HG02678 (cell line): ENCODE results near the gene HAPSTR1.
A peak's percentile ranks its signal among the peaks of the same experiment; 100 is the strongest.
"Not testable (repeated sequence)": the region's sequence is repeated elsewhere in the genome, so short reads cannot be mapped to it uniquely, and the experiment has no call there.

ENCODE experiments used
- ATAC-seq: cut with Tn5 transposase; IDR thresholded peaks from one replicate; pipeline ENCODE4 v1.9.1; 2021; ENCODE audit warnings: mild to moderate bottlenecking, moderate library complexity; ENCODE audit not compliant: unreplicated experiment

The HAPSTR1 gene

DNA sequence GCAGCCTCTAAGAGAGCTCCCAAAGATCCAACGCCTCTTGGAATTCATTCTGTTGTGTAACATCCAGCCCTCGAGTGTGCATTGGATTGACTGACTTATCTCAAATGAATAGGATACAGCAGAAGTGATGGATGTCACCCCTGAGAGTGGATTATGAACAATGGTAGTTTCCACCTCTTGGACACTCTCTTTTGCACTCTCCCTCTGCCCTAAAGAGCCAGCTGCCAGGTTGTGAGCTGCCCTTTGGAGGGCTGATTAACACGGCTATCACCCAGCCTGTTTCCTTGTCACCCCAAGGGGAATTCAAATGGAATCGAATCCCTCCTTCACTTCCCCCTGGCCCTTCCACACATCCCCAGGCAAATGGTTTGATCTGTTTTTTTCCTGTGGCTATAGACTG, 21.2 kb upstream of the HAPSTR1 start:
- no peak for ATAC-seq

- ATAC-seq: no peak
Observed at GRCh38 chr16:9071377-9071776, 20.1 kb upstream of the HAPSTR1 start.

- peak; percentile 72 for ATAC-seq
Observed at GRCh38 chr16:9072806-9073341, 18.6 kb upstream of the HAPSTR1 start.

DNA sequence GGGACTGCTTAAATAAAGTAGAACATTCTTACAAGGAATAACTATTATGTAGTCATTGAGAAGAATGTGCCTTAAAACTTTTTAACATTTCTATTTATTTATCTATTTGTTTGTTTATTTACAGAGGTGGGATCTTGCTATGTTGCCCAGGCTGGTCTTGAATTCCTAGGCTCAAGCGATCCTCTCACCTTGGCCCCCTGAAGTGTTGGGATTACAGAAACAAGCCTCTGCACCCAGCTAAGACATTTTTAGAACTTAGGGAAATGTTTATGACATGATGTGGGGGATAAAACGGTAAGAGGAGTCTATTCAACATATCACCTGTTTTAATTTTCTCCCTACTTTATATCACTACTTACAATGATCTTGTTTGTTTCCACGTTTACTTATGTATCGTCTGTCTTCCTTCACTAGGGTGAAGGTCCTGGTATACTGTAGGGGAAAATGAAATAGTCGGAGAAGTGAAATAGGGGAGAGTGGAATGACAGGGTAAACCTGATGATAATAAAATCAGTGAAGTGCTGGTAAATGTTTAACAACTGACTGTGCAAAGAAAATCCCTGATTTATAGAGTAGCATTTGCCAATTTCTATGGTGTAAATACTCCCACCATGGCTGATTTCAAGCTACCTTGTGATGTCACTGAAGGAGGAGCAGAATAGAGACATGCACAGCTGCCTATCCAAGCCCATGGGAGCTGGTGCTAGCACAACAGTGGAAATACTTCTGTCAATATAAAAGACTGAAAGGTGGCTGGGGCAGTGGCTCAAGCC, 16.0 kb upstream of the HAPSTR1 start:
- ATAC-seq: no peak

DNA sequence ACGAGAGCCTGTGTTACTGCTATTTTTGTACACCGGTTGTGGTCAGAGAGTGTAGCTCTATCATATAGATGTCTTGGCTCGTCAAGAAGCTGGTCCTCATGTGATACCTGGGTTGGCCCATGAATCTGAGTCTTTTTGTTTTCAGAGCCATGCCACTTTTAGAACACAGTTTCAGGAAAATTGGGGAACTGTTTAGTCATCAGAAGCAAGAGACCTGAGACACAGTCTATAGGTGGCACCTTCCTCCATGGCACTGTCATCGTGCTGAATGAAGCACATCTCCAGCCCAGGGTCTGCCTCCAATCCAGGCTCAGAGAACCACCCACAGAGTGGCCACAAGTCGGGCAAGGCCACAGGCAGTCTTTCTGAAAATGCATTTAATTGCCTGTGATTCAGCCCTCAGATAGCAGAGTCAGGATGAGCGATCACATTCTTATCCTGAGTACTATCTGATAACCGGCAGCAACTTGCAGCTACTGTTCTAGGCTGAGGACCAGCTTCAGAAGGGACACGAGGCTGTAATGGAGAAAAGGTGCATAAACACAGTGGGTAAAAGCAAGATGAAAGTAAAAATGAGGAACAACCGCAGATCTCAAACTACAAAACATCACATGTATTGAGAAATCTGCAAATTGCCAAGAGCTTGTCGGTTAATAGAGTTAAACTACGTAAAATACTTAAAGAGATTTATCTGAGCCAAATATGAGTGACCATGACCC, 14.2 kb upstream of the HAPSTR1 start:
- ATAC-seq: no peak

- ATAC-seq: peak; percentile 59
Observed at GRCh38 chr16:9078467-9079429, 12.7 kb upstream of the HAPSTR1 start.

DNA sequence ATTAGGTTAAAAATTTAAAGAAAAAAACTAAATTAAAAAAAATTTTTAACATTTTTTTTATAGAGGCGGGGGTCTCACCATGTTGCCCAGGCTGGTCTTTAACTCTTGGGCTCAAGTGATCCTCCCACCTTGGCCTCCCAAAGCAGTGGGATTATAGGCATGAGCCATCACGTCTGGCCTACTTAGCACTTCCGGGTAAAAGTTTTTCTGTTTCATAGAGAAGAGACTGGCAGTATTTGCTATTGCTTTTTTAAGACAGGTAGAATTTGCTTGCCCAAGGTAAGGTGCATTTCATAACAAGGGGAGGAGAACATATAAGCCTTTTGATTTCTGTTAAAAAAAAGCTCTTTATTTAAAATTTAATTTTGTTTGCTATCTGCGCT, 12.0 kb upstream of the HAPSTR1 start:
- ATAC-seq: no peak

GRCh38 chr16:9081158-9081557, 10.3 kb upstream of the HAPSTR1 start:
- no peak for ATAC-seq

DNA sequence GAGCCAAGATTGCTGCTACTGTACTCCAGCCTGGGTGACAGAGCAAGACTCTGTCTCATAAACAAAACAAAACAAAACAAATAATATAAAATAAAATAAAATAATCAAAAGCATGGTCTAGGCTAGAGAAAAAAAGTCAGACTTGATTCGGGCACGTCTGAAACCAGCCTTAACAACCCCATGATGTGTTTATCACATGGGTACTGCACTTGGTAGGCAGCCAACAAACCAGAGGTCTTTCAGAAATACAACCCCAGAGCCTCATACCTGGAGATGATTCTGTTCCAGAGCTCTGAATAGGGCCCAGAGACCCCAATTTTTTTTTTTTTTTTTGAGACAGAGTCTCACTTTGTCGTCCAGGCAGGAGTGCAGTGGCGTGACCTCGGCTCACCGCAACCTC, 9.6 kb upstream of the HAPSTR1 start:
- no peak for ATAC-seq

- ATAC-seq: no peak
Observed at GRCh38 chr16:9082422-9082821, 9.0 kb upstream of the HAPSTR1 start.

- ATAC-seq: not testable (repeated sequence)
Observed at GRCh38 chr16:9087733-9088132, 3.7 kb upstream of the HAPSTR1 start.

GRCh38 chr16:9088848-9089247, 2.6 kb upstream of the HAPSTR1 start:
- ATAC-seq: no peak

GRCh38 chr16:9089660-9090059, 1.8 kb upstream of the HAPSTR1 start:
- no peak for ATAC-seq

- no peak for ATAC-seq
Observed at GRCh38 chr16:9090101-9090959, 1.1 kb upstream of the HAPSTR1 start.

GRCh38 chr16:9091867-9092281, 430 bp downstream of the HAPSTR1 start:
- peak; percentile 7 for ATAC-seq

- ATAC-seq: peak; percentile 2
Observed at GRCh38 chr16:9092282-9092977, 986 bp downstream of the HAPSTR1 start.

- ATAC-seq: no peak
Observed at GRCh38 chr16:9092978-9093344, 1.5 kb downstream of the HAPSTR1 start.

GRCh38 chr16:9094011-9094846, 2.8 kb downstream of the HAPSTR1 start:
- no peak for ATAC-seq

DNA sequence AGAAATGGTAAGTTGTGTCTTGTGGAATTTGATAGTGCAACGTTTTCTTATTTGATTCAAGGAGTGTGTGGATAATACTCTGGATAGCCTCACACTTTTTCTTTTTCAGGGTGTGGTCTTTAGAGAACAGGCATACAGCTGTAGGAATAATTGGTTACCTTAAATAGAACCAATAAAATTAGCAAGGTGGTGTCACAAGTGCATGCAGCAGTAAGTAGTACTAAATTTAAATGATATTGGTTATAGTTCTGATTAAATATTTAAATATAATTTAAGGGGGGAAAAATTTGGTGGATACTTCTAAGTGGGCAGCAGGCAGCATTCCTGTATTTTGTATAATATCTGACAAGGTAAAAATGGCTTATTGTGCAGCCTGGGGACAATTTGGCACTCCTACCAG, 3.7 kb downstream of the HAPSTR1 start:
- ATAC-seq: no peak
